ENCODE measurements around the gene TMEM141. TPM values are rescaled to one million over a fixed set of nuclear protein-coding genes. Genes with fewer than 3 reads are reported as not detected.

Gene TMEM141
- total RNA-seq, 1 donor from 2014 or later: 27.8 TPM

- Mint-ChIP-seq H3K36me3 (ENCODE audit: low read depth) (peaks cover 15% of the 10 kb centered on the region), H3K4me1 (peaks cover 21% of the 10 kb centered on the region), H3K27ac (ENCODE audit: unreplicated experiment) (peak within 1 kb of the TSS; percentile 1), H3K9me3 (no peaks in the 10 kb centered on the region), H3K4me3 (peak within 1 kb of the TSS; percentile 90), H3K27me3 (ENCODE audit: low read depth) (peaks cover 7% of the 10 kb centered on the region)
- peak; percentile 66 for DNase-seq (ENCODE audit: low read depth, low spot score)
- no peak for TF ChIP-seq CTCF (conservative IDR thresholded peaks at IDR 0.05)
Measured at GRCh38 chr9:136807281-136808074, 16.3 kb downstream of the TMEM141 start, which contains the start of gene RABL6. Gene RABL6, plus strand, starts transcription at chr9:136807948. Its CDS starts 249 bp downstream, at chr9:136808197.

DNA sequence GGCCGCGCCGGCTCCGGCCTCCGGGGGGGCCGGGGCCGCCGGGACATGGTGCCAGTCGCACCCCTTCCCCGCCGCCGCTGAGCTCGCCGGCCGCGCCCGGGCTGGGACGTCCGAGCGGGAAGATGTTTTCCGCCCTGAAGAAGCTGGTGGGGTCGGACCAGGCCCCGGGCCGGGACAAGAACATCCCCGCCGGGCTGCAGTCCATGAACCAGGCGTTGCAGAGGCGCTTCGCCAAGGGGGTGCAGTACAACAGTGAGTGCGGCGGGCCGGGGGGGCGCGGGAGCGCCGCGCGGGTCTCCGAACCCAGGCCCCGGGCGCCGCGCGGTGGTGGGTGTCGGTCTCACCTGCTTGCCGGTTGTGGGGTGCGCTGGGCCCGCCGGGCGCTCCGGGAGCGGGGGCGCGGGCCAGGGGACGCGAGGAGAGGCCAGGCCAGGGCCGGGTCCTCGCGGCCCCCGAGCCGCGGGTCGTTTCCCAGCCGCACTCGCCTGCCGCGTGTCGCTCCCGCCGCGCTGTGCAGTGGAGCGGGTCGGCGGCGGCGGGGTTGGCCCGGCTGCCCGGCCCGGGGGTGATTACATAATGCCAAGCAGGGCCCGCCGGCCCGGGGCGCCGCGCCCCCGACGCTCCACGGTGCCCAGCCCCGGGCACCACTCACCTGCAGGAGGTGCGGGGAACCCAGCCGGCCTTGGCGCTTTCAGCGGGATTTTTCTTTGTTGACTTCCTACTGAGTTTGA, 17.1 kb downstream of the TMEM141 start:
- peaks cover 6% of the 10 kb centered on the region for H3K27me3 Mint-ChIP-seq (ENCODE audit: low read depth)
- H3K9me3 Mint-ChIP-seq: no peaks in the 10 kb centered on the region
- H3K4me3 Mint-ChIP-seq: peak overlapping the region; percentile 86
- H3K36me3 Mint-ChIP-seq (ENCODE audit: low read depth): peaks cover 22% of the 10 kb centered on the region
- DNase-seq (ENCODE audit: low read depth, low spot score): no peak
- H3K27ac Mint-ChIP-seq (ENCODE audit: unreplicated experiment): peak overlapping the region; percentile 1
- peaks cover 21% of the 10 kb centered on the region for H3K4me1 Mint-ChIP-seq
- TF ChIP-seq CTCF (conservative IDR thresholded peaks at IDR 0.05): no peak

DNA sequence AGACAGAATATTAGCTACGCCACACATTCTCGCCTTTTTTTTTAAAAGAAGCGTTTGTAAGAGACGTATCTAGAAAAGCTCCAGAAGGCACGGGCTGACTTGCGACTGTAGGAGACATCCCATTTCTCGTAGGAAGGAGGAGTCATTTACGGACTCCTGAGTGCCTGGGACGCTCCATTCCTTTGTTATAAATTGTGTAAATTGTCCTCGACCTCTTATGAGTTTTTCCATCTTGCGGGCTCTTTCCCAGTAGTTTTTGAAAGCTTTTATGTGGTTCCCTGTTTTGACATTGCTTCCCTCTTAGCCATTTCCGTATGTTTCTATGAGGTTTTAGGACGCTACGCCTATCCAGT, 17.6 kb downstream of the TMEM141 start:
- Mint-ChIP-seq H3K4me3 (peak overlapping the region; percentile 86), H3K4me1 (peaks cover 22% of the 10 kb centered on the region), H3K27me3 (ENCODE audit: low read depth) (peaks cover 6% of the 10 kb centered on the region), H3K9me3 (no peaks in the 10 kb centered on the region), H3K27ac (ENCODE audit: unreplicated experiment) (peak overlapping the region; percentile 1), H3K36me3 (ENCODE audit: low read depth) (peaks cover 23% of the 10 kb centered on the region)
- TF ChIP-seq CTCF (conservative IDR thresholded peaks at IDR 0.05): no peak
- DNase-seq (ENCODE audit: low read depth, low spot score): no peak

DNA sequence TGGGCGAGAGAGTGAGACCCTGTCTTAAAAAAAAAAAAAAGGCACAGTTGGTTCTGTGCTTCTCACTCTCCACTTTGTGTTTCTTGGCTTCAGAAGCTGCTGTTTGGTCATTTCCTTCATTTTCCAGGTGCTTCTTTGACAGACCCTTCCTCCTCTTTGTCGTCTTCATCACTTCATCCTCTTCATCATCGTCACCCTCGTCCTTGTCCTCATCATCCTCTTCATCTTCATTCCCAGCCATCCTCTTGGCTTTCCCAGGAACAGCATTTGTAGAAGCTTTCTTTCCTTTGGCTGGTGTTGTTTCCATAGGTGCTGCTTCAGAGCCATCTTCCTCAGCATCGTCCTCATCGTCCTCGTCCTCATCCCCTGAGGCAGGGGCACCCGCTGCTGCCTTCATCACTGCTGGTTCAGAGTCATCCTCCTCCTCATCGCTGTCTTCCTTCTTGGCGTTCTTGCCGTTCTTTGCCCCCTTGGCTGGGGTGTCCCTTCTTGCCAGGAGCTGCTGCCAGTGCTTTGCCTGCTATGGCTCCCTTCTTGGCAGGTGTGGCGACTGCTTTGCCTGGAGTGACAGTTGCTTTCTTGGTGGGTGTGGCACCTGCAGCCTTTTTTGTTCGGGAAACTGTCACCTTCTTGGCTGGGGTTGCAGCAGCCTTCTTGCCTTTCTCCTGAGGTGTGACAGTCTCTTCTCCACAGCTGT, 23.7 kb downstream of the TMEM141 start:
- no peak overlapping the region for H3K27ac Mint-ChIP-seq (ENCODE audit: unreplicated experiment)
- TF ChIP-seq CTCF (conservative IDR thresholded peaks at IDR 0.05): no peak
- no peaks in the 10 kb centered on the region for H3K27me3 Mint-ChIP-seq (ENCODE audit: low read depth)
- H3K4me3 Mint-ChIP-seq: no peak overlapping the region
- H3K4me1 Mint-ChIP-seq: peaks cover 13% of the 10 kb centered on the region
- no peak for DNase-seq (ENCODE audit: low read depth, low spot score)
- no peaks in the 10 kb centered on the region for H3K9me3 Mint-ChIP-seq
- peaks cover 31% of the 10 kb centered on the region for H3K36me3 Mint-ChIP-seq (ENCODE audit: low read depth)

- Mint-ChIP-seq H3K4me3 (no peak overlapping the region), H3K4me1 (peaks cover 9% of the 10 kb centered on the region)
Measured at GRCh38 chr9:136815422-136815782, 24.3 kb downstream of the TMEM141 start.

More at GRCh38 chr9:136815422-136815782, 24.3 kb downstream of the TMEM141 start:
- H3K27me3 Mint-ChIP-seq (ENCODE audit: low read depth): no peaks in the 10 kb centered on the region
- no peak for TF ChIP-seq CTCF (conservative IDR thresholded peaks at IDR 0.05)
- no peak overlapping the region for H3K27ac Mint-ChIP-seq (ENCODE audit: unreplicated experiment)
- DNase-seq (ENCODE audit: low read depth, low spot score): no peak
- H3K9me3 Mint-ChIP-seq: no peaks in the 10 kb centered on the region
- H3K36me3 Mint-ChIP-seq (ENCODE audit: low read depth): peaks cover 28% of the 10 kb centered on the region

Data from neural crest cell (in vitro differentiated cells).